WTC11 (cell line): ENCODE results near the gene D2HGDH. TPM values are rescaled to one million over a fixed set of nuclear protein-coding genes. Genes with fewer than 3 reads are reported as not detected.

Source experiments
- total RNA-seq: library from RNA; stranded (reverse); gene quantifications from 3 replicates; pipeline ENCODE4 v1.2.3, GENCODE V29; 2021

The D2HGDH gene
- total RNA-seq, 1 experiment from 2014 or later: 22.7 TPM

Other genes starting within 250 kb of the D2HGDH start
- gene STK25, start 226.0 kb upstream of the D2HGDH start, total RNA-seq: 214 to 232 TPM (median 222 TPM) in 3 replicates
- 35.1 to 39.4 TPM (median 37.4 TPM) in 3 replicates for gene BOK, start 175.9 kb upstream of the D2HGDH start, total RNA-seq
- gene THAP4, start 97.5 kb upstream of the D2HGDH start, total RNA-seq: 72.6 to 88.6 TPM (median 78.0 TPM) in 3 replicates
- 113 to 133 TPM (median 127 TPM) in 3 replicates for gene ATG4B, start 96.9 kb upstream of the D2HGDH start, total RNA-seq
- 79.9 to 88.1 TPM (median 87.7 TPM) in 3 replicates for gene DTYMK, start 47.8 kb upstream of the D2HGDH start, total RNA-seq
- gene ING5, start 32.6 kb upstream of the D2HGDH start, total RNA-seq: 43.1 to 47.4 TPM (median 45.3 TPM) in 3 replicates
- 0.73 to 0.98 TPM (median 0.78 TPM) in 3 replicates for gene GAL3ST2, start 42.2 kb downstream of the D2HGDH start, total RNA-seq
- gene NEU4, start 74.6 kb downstream of the D2HGDH start, total RNA-seq: 2.2 to 4.1 TPM (median 3.0 TPM) in 3 replicates
- gene PDCD1, start 124.3 kb downstream of the D2HGDH start, total RNA-seq: 0.25 to 0.52 TPM (median 0.30 TPM) in 3 replicates
- not detected in 3 replicates for gene RTP5, start 135.1 kb downstream of the D2HGDH start, total RNA-seq